ENCODE results near the gene AGMO.

AGMO gene

GRCh38 chr7:15252181-15252580 lies 309.6 kb downstream of the AGMO start:
- no peak overlapping the region for H3K4me2 ChIP-seq (ENCODE audit: low read depth, low read length, poor library complexity, severe bottlenecking)
- no peak overlapping the region for H3K9ac ChIP-seq (ENCODE audit: low read length)
- H3K79me2 ChIP-seq (ENCODE audit: insufficient read depth, low read length), result no peaks in the 10 kb centered on the region
- TF ChIP-seq CTCF (IDR thresholded peaks at IDR 0.05; ENCODE audit: insufficient read depth, low read length, poor library complexity, severe bottlenecking) (no peak), EZH2phosphoT487 (conservative IDR thresholded peaks at IDR 0.05; ENCODE audit: low read length) (no peak)
- 0 out of 2 replicates have a peak, but pooled peaks cover 2% of the 10 kb centered on the region for H3K9me2 ChIP-seq (replicated peaks; ENCODE audit: insufficient read depth, low read length)
- H3F3A ChIP-seq (ENCODE audit: insufficient read depth), result no peaks in the 10 kb centered on the region
- no peak overlapping the region for H3K27ac ChIP-seq (ENCODE audit: low read depth, low read length)
- no peak overlapping the region for H3K4me3 ChIP-seq (ENCODE audit: insufficient read depth, low read length, poor library complexity, severe bottlenecking)
- H3K27me3 ChIP-seq (ENCODE audit: low read length), result no peaks in the 10 kb centered on the region
- no peaks in the 10 kb centered on the region for H4K20me1 ChIP-seq (ENCODE audit: low read depth, low read length)
- H2AFZ ChIP-seq (ENCODE audit: low read depth, low read length, severe bottlenecking), result no peak overlapping the region
- H3K36me3 ChIP-seq (ENCODE audit: low read length), result no peaks in the 10 kb centered on the region
- no peaks in the 10 kb centered on the region for H3K9me3 ChIP-seq (ENCODE audit: insufficient read depth, low read length)

- 0 out of 2 replicates have a peak, but pooled peaks cover 2% of the 10 kb centered on the region for H3K9me2 ChIP-seq (replicated peaks; ENCODE audit: insufficient read depth, low read length)
- H3F3A ChIP-seq (ENCODE audit: insufficient read depth), result no peaks in the 10 kb centered on the region
- H3K27ac ChIP-seq (ENCODE audit: low read depth, low read length), result no peak overlapping the region
- no peaks in the 10 kb centered on the region for H3K36me3 ChIP-seq (ENCODE audit: low read length)
- no peaks in the 10 kb centered on the region for H4K20me1 ChIP-seq (ENCODE audit: low read depth, low read length)
- no peaks in the 10 kb centered on the region for H3K79me2 ChIP-seq (ENCODE audit: insufficient read depth, low read length)
- H2AFZ ChIP-seq (ENCODE audit: low read depth, low read length, severe bottlenecking), result no peak overlapping the region
- no peak overlapping the region for H3K4me2 ChIP-seq (ENCODE audit: low read depth, low read length, poor library complexity, severe bottlenecking)
- TF ChIP-seq EZH2phosphoT487 (conservative IDR thresholded peaks at IDR 0.05; ENCODE audit: low read length) (no peak), CTCF (IDR thresholded peaks at IDR 0.05; ENCODE audit: insufficient read depth, low read length, poor library complexity, severe bottlenecking) (no peak)
- no peaks in the 10 kb centered on the region for H3K27me3 ChIP-seq (ENCODE audit: low read length)
- no peaks in the 10 kb centered on the region for H3K9me3 ChIP-seq (ENCODE audit: insufficient read depth, low read length)
- H3K4me3 ChIP-seq (ENCODE audit: insufficient read depth, low read length, poor library complexity, severe bottlenecking), result no peak overlapping the region
- no peak overlapping the region for H3K9ac ChIP-seq (ENCODE audit: low read length)
These were observed 313.3 kb downstream of the AGMO start for GRCh38 chr7:15248514-15248913.

GRCh38 chr7:15245831-15246230 lies 316.0 kb downstream of the AGMO start:
- TF ChIP-seq EZH2phosphoT487 (conservative IDR thresholded peaks at IDR 0.05; ENCODE audit: low read length) (no peak), CTCF (IDR thresholded peaks at IDR 0.05; ENCODE audit: insufficient read depth, low read length, poor library complexity, severe bottlenecking) (no peak)
- H3K4me2 ChIP-seq (ENCODE audit: low read depth, low read length, poor library complexity, severe bottlenecking), result no peak overlapping the region
- H3K9me2 ChIP-seq (replicated peaks; ENCODE audit: insufficient read depth, low read length), result 0 out of 2 replicates have a peak, but pooled peaks cover 2% of the 10 kb centered on the region
- no peaks in the 10 kb centered on the region for H3K9me3 ChIP-seq (ENCODE audit: insufficient read depth, low read length)
- H3K9ac ChIP-seq (ENCODE audit: low read length), result no peak overlapping the region
- H2AFZ ChIP-seq (ENCODE audit: low read depth, low read length, severe bottlenecking), result no peak overlapping the region
- H3K27ac ChIP-seq (ENCODE audit: low read depth, low read length), result no peak overlapping the region
- no peaks in the 10 kb centered on the region for H3F3A ChIP-seq (ENCODE audit: insufficient read depth)
- H3K4me3 ChIP-seq (ENCODE audit: insufficient read depth, low read length, poor library complexity, severe bottlenecking), result no peak overlapping the region
- H4K20me1 ChIP-seq (ENCODE audit: low read depth, low read length), result no peaks in the 10 kb centered on the region
- H3K79me2 ChIP-seq (ENCODE audit: insufficient read depth, low read length), result no peaks in the 10 kb centered on the region
- no peaks in the 10 kb centered on the region for H3K36me3 ChIP-seq (ENCODE audit: low read length)
- no peaks in the 10 kb centered on the region for H3K27me3 ChIP-seq (ENCODE audit: low read length)

Measured in SU-DHL-6 (cell line).